ENCODE measurements around the gene RHEBL1. TPM values are rescaled to one million over a fixed set of nuclear protein-coding genes. Genes with fewer than 3 reads are reported as not detected.

Gene RHEBL1
- total and polyA plus RNA-seq, 7 donors, result 0.21 to 1.2 (median 0.77) TPM; not detected in 3

- peak; percentile 88 for TF ChIP-seq CTCF (IDR thresholded peaks at IDR 0.05)
- Histone ChIP-seq H3K36me3 (ENCODE audit: insufficient read depth in 1 of 2, low read depth in 1 of 2) (no peaks in the 10 kb centered on the region), H3K27me3 (ENCODE audit: insufficient read depth in 3 of 3, low read length in 2 of 3) (peaks cover 0 to 37% (median 20%) of the 10 kb centered on the region in 3 donors), H3K4me1 (peaks cover 9% of the 10 kb centered on the region), H3K9me3 (no peaks in the 10 kb centered on the region), H3K27ac (no peak overlapping the region), H3K4me3 (no peak overlapping the region)
- ATAC-seq (peak; percentile 93 to 95 (median 94)), DNase-seq (peak; percentile 67 to 83)
- intact Hi-C loops (cut with DNase I), result loop anchor here (2.0 to 5.0 kb wide), 3 partner anchors 32 to 144 kb away; no protein-coding TSS in a partner anchor
- WGBS, 3 donors, result 4 to 8% (median 6%) methylated on average over 18 of the region's 18 CpGs
These were observed 18.6 kb upstream of the RHEBL1 start for GRCh38 chr12:49088150-49088931.

GRCh38 chr12:49086116-49086515, 16.3 kb upstream of the RHEBL1 start:
- peaks cover 5% of the 10 kb centered on the region for H3K4me1 ChIP-seq
- H3K9me3 ChIP-seq, result no peaks in the 10 kb centered on the region
- intact Hi-C loops (cut with DNase I), result loop anchor here (5.0 kb wide), 2 partner anchors 36 to 146 kb away; no protein-coding TSS in a partner anchor

GRCh38 chr12:49084438-49084837, 14.7 kb upstream of the RHEBL1 start:
- Histone ChIP-seq H3K27me3 (ENCODE audit: insufficient read depth in 3 of 3, low read length in 2 of 3) (peaks cover 0 to 7% (median 5%) of the 10 kb centered on the region in 3 donors), H3K4me3 (no peak overlapping the region), H3K4me1 (no peaks in the 10 kb centered on the region), H3K27ac (no peak overlapping the region), H3K36me3 (ENCODE audit: insufficient read depth in 1 of 2, low read depth in 1 of 2) (no peaks in the 10 kb centered on the region), H3K9me3 (no peaks in the 10 kb centered on the region)
- intact Hi-C loops (cut with DNase I), result no loop called here
- ATAC-seq (no peak), DNase-seq (no peak)
- 98 to 99% (median 98%) methylated on average over 3 of the region's 3 CpGs for WGBS, 3 donors
- no peak for TF ChIP-seq CTCF (IDR thresholded peaks at IDR 0.05)

More at GRCh38 chr12:49086116-49086515, 16.3 kb upstream of the RHEBL1 start:
- WGBS, 3 donors, result 71 to 73% (median 72%) methylated on average over 3 of the region's 3 CpGs
- no peak overlapping the region for H3K4me3 ChIP-seq
- TF ChIP-seq CTCF (IDR thresholded peaks at IDR 0.05), result no peak
- ATAC-seq (no peak), DNase-seq (no peak)
- no peaks in the 10 kb centered on the region for H3K36me3 ChIP-seq (ENCODE audit: insufficient read depth in 1 of 2, low read depth in 1 of 2)
- no peak overlapping the region for H3K27ac ChIP-seq
- H3K27me3 ChIP-seq (ENCODE audit: insufficient read depth in 3 of 3, low read length in 2 of 3), result peaks cover 0 to 19% (median 11%) of the 10 kb centered on the region in 3 donors

- 36 to 44% (median 40%) methylated on average over 1 of the region's 1 CpG for WGBS, 3 donors
- Histone ChIP-seq H3K27me3 (ENCODE audit: insufficient read depth in 3 of 3, low read length in 2 of 3) (no peaks in the 10 kb centered on the region), H3K36me3 (ENCODE audit: insufficient read depth in 1 of 2, low read depth in 1 of 2) (no peaks in the 10 kb centered on the region), H3K4me1 (no peaks in the 10 kb centered on the region), H3K9me3 (no peaks in the 10 kb centered on the region), H3K4me3 (no peak overlapping the region), H3K27ac (no peak overlapping the region)
- intact Hi-C loops (cut with DNase I), result loop anchor here in 1 of 2 donors (5.0 kb wide), 1 partner anchor 33 kb away; the partner anchor contains the start of gene LMBR1L
- ATAC-seq, result no peak
- DNase-seq, result no peak
- TF ChIP-seq CTCF (IDR thresholded peaks at IDR 0.05), result no peak
These were observed 10.0 kb upstream of the RHEBL1 start for GRCh38 chr12:49079793-49080192.

Data from psoas muscle (tissue), 8 donors.